ENCODE measurements around the gene NUP210.
"Not testable (repeated sequence)": the region's sequence is repeated elsewhere in the genome, so short reads cannot be mapped to it uniquely, and the experiment has no call there.

Gene NUP210

DNA sequence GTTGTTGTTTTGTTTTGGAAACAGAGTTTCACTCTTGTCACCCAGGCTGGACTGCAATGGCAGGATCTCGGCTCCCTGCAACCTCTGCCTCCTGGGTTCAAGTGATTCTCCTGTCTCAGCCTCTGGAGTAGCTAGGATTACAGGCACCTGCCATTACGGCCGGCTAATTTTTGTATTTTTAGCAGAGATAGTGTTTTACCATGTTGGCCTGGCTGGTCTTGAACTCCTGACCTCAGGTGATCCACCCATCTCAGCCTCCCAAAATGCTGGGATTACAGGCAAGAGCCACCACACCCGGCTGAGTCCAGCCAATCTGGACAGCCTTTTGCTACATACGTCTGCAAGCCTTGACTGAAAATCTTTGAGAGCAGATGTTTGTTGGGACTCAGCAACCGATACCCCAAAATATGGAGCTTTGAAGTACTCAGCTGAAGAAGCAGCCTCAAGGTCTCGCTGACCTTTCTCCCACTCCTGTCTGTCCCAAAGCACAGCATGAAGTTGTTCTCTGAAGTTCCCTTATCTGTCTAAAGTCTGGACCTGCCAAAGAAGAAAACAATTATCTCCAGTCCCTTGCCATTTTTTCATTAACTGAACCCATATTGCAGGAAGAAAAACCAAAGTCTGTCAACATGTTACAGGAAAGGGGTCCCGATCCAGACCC lies 9.6 kb upstream of the NUP210 start:
- no peak for DNase-seq

DNA sequence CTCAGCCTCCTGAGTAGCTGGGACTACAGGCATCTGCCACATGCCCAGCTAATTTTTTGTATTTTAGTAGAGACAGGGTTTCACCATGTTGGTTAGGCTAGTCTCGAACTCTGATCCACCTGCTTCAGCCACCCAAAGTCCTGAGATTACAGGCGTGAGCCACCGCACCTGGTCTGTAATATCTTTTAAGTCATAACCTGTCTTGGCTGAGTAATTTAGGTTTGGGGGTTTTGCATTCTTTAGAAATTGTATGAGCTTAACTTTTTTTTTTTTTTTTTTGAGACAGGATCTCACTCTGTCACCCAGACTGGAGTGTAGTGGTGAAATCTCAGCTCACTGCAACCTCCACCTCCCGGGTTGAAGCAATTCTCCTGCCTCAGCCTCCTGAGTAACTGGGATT lies 8.6 kb upstream of the NUP210 start:
- not testable (repeated sequence) for DNase-seq

DNA sequence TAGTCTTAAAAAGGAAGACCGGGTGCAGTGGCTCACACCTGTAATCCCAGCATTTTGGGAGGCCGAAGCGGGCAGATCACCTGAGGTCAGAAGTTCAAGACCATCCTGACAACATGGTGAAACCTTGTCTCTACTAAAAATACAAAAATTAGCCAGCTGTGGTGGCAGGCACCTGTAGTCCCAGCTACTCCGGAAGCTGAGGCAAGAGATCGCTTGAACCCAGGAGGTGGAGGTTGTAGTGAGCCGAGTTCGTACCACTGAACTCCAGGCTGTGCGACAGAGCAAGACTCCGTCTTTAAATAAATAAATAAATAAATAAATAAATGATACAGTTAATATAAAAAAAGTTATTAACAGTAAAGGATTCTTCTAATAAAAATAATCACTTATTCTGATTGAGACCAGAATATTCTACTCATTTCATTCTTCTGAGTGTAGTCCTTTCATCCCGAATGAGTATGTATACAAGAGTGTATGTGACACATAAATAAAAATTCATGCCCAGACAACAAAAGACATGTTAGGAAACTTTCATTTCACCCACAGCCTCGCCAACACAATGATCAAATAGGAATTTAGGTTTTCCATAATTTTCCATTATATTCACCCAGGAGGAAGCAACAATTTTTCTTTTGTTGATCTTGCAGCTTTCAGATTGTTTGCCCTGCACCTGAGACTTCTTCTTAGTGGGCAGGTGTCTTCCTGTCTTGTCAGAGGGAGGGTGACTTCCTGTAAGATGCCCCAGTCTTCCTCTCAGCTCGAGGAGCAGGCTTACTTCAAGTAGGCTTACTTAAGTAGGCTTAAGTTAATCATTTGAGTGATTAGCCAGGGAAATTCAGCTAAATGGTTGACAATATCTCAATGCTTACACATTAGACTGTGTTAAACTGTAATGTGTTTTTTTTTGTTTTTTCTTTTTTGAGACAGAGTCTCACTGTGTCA lies 7.8 kb upstream of the NUP210 start:
- no peak for DNase-seq

DNA sequence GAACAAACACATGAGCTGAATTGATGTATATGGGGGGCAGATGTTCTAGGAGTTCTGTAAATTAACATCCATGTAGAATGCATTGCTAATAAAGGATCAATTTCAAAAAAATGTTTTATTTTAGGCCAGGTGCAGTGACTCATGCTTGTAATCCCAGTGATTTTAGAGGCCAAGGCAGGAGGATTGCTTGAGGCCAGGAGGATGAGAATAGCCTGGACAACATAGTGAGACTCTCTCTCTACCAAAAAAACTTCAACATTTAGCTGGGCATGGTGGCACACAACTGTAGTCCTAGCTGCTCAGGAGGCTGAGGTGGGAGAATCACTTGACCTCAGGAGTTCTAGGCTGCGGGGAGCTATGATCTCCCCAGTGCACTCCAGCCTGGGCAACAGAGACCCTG lies 6.5 kb upstream of the NUP210 start:
- DNase-seq, result no peak

GRCh38 chr3:13425689-13426088 lies 5.6 kb upstream of the NUP210 start:
- DNase-seq, result no peak

DNA sequence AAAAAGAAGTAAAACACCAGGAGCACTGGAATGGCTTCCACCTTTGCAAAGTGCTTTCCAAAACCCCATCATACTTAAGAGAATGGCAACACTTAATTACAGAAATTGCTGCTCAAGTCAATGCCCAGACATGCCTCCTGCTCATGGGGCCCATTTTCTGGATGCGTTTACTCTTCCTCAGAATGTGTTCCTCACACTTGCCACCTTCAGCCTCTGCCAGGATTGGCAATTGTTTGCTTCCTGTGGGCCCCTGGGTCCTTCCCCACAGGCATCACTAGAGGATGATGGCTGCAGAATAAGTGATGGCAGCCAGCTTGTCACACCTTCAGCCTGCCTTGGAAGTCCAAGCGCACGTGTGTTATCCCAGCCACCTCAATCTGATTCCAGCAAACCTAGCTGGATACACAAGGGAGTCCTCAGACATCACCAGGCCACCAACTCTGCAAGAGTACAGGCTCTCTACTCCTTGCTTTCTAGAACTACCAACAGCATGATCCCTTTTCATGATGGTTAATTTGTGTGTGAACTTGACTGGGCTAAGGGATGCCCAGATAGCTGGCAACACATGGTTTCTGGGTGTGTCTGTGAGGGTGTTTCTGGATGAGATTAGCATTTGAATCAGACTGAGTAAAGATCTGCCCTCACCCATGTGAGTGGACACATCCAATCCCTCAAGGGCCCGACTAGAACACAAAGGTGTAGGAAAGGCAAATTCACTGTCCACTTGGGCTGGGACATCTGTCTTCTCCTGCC lies 4.9 kb upstream of the NUP210 start:
- no peak for DNase-seq

DNA sequence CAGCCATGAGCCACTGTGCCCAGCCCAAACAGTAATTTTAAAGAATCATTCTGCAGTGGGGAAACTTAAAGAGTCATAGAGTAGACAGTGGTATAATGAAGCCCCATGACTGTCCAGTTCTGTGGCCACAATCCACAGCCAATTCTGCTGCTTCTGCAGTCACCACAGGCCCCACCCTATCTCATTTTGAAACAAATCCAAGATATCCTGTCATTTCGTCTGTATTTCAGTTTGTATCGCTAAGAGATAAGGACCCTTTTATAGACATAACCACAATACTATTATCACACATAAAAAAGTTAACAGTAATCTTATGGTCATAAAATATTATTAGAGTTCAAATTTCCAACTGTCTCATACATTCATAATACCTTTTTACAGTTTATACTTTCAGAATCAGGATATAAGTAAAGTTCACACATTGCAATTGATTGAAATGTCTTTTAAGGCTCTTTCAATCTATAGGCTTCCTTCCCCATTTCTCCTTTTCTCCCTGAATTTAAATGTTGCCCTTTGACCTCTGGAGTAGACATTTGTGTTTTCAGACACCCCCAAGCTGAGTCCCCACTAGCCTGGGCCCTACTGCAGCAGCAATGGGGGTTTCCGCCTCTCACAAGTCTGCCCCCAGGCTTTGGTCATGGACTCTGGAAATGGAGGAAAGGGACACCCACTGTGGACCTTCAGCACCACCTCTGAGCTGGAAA lies 4.2 kb upstream of the NUP210 start:
- no peak for DNase-seq

GRCh38 chr3:13420831-13421765 lies 976 bp upstream of the NUP210 start:
- DNase-seq, result peak; percentile 33

DNA sequence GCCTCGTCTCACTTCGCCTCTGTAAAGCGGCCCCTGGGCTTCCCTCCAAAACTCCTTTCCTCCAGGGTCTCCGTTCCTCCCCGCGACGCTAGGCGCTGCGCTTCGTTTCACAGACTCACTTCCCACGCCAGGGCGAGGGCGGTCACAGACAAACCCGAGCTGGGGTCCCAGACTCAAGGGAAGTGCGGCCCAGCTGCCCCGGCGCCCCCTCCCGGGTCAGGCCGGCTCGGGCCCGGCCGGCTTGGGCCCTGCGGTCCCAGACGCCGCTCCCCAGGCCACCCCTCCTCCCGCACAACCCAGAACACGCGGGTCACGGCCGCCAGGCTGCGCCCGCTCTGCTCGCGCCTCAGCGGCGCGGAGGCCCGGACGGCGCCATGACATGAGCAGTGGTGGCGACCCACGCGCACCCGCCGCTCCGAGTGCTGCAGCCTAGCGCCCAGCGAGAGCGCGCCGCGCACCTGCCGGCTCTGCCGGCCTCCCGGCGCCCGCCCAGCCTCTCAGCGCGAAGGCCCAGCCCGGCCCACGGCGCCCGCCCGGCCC lies 547 bp downstream of the NUP210 start:
- peak; percentile 57 for DNase-seq

DNA sequence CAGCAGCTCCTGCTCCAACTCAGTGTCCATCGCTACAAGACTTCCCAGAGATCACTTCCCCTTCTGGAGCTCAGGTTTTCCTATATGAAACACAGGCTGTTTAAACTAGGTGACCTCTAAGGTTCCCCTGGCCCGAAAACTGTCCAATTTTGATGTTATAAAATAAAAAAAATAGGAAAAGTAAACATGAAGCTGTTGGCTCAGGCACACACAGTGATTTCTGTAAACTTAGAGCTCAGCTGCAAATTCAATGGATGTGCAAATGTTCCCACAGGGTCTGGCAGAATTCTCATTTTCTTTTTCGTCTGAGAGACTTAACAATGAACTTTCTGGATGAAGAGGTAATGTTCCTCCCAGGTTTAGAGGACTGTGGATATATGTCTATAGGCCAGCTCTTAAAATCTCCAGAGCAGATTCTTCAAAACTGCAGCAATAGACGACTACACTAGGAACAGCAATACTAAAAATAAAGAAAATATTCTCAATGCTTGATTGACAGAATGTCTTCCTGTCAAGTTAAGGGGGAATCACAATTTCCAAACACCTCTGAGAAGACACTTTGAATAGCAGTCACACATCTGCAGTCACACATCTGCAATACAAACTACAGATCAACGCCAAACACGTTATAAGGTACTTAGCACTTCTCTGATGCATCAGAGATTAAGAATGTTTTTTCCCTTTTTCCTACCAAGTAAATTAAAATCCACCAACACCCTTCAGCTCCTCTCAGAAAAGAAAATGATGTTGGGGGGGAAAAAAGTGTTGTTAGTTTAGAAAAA lies 2.8 kb downstream of the NUP210 start:
- no peak for DNase-seq

GRCh38 chr3:13415997-13416793 lies 3.9 kb downstream of the NUP210 start:
- no peak for DNase-seq

GRCh38 chr3:13415236-13415986 lies 4.7 kb downstream of the NUP210 start:
- no peak for DNase-seq

- DNase-seq, result no peak
Measured at GRCh38 chr3:13414040-13414729, 5.9 kb downstream of the NUP210 start.

DNA sequence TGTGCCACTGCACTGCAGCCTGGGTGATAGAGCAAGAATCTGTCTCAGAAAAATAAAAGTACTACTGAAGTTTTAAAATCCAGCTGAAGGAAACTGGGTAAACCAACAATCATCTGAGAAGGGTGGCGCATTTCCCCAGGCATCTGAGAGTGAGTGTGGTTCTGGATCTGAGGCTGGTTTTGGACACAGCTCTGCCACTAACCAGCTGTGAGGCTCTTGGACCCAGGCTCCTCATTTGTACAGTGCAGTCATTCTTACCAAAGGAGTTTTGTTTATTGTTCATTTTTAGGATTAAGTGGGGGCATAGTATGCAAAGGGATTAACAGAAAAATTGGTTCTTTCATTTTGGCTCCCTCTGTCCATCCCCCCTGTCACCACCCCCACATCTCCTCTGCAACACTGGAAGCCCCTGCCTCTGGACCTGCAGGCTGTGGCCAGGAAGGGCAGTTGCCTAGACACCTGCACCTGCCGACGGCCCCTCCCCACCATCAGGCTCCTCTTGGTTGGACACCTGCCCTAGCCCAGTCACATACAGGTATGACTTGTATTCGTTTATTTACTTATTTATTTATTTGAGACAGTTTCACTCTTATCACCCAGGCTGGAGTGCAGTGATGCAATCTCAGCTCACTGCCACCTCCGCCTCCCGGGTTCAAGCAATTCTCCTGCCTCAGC lies 8.8 kb downstream of the NUP210 start:
- DNase-seq, result peak; percentile 75

GRCh38 chr3:13408890-13409289 lies 11.2 kb downstream of the NUP210 start:
- DNase-seq, result no peak

DNA sequence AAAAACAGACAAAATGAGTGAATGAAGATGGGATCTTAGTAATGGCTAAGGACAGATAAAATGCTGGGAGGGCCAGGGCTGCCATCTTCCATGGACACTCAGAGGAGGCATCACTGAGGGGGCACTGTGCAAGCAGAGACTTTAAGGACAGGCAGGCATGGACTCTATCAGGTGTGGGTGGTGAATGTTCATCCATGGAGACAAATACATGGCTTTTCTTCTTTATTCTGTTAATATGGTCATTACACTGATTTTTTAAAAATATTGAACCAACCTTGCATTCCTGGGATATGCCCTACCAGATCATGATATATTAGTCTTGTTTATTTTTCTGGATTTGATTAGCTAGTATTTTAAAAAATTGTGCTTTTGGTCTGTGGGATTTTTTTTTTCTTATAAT lies 12.2 kb downstream of the NUP210 start:
- DNase-seq, result no peak

DNA sequence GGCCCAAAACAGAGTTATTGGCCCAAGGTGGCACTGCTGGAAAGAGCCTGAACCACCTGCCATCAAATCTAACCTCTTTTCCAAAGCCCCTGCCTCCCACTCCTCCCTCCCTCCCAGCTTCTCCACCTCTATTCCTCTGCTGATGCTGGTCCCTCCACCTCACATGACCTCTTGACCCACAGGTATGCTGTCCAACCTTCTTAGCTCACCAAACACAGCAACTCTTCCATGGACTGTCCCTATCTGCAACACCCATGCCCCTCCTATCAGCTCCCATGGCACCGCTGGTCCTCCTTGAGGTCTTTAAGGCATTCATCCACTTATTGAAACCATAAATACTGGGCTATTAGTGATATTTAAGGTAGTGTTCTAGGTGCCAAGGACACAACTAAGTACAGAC lies 12.6 kb downstream of the NUP210 start:
- DNase-seq, result no peak

GRCh38 chr3:13406190-13406589 lies 13.9 kb downstream of the NUP210 start:
- no peak for DNase-seq

Data from NCI-H2029 (cell line).